BJ (cell line): ENCODE results near the gene COL6A1. TPM values are rescaled to one million over a fixed set of nuclear protein-coding genes. Genes with fewer than 3 reads are reported as not detected.
A peak's percentile ranks its signal among the peaks of the same experiment; 100 is the strongest.
"Not testable (repeated sequence)": the region's sequence is repeated elsewhere in the genome, so short reads cannot be mapped to it uniquely, and the experiment has no call there.

Experiments
- CTCF ChIA-PET: fragments of 350-600 bp; formaldehyde crosslinking; extraction: SDS; loops from one replicate; lab custom pipeline; 2021; ENCODE audit warnings: antibody characterized with exemption, inconsistent platforms; lab: Yijun Ruan, JAX
- POLR2A ChIA-PET: fragments of 300-600 bp; sonication (Branson Sonifier 250); formaldehyde crosslinking; extraction: SDS; loops from one replicate; lab custom pipeline; 2021; ENCODE audit warnings: antibody characterized with exemption; lab: Charles Lee
- DNase-seq: peaks from one replicate; pipeline ENCODE4 v3.0.0-alpha.2; 2011; ENCODE audit warnings: low read depth
- H3K27me3 ChIP-seq: 2 replicates; pipeline ENCODE4 v1.6.0; 2011; ENCODE audit warnings: low read length; ENCODE audit not compliant: control insufficient read depth, insufficient read depth
- H3K36me3 ChIP-seq: 2 replicates; pipeline ENCODE4 v1.5.1; 2011; ENCODE audit warnings: low read length; ENCODE audit not compliant: control insufficient read depth, insufficient read depth
- H3K4me3 ChIP-seq: 2 replicates; pipeline ENCODE4 v1.5.1; 2011; ENCODE audit warnings: low read depth, mild to moderate bottlenecking, control low read depth, low read length
- polyA plus RNA-seq: library from polyadenylated mRNA; depleted of rRNA; stranded (reverse); fragments of >200 nt; gene quantifications from 2 replicates; pipeline ENCODE4 v1.2.3, GENCODE V29; 2011
- TF ChIP-seq, protein P1 (sequence below): IDR thresholded peaks from 2 replicates; pipeline ENCODE4 v1.5.1; 2011; ENCODE audit warnings: low read depth, mild to moderate bottlenecking, control low read depth, inconsistent platforms, low read length, moderate library complexity; ENCODE audit not compliant: insufficient read depth

Gene COL6A1
- polyA plus RNA-seq, 1 experiment, result 672 TPM

DNA sequence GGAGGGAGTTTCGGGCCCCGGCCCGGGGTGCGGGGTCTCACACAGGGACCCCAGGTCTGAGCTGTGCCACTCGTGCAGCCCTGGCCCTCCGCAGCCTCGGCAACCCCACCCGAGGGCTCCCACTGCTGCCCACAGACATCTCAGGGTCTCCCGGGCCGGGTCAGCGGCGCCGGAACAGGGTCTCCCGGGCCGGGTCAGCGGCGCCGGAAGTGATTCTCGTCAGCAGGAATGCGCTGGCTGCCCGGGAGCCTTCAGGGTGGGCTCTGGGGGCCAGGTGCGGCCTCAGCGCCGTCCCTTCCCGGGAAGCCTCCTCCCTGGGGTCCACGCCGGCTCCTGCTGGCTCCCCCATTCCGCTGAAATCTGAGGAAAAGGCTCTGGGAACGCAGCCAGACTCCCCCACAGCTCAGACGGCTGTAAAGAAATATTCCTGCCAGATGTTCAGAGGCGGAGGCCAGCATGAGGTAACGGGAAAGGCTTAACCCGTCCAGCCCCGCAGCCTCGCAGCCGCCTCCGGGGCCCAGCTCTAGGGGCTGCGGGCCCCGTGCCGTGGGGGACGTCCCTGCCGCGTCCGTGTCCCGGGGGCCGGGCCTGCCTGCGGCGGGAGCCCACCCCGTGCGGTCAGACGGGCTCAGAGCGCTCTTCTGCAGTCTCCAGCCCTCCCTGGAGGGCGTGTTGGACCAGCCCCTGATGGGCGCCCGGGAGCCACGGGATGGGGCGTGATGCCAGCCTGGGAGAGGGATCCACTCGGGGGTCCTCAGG is 8.7 kb upstream of the COL6A1 start:
- POLR2A ChIA-PET, result interaction anchor here (0.8 to 1.2 kb wide), 2 partner anchors 10 to 11 kb away, joined by 3 to 4 read pairs; no protein-coding TSS in a partner anchor
- CTCF ChIA-PET, result interaction anchor here (0.6 to 5.7 kb wide), 30 partner anchors 9 to 905 kb away, joined by 3 to 64 read pairs (median 4); partner anchors contain the start of genes COL6A1 and COL6A2

DNA sequence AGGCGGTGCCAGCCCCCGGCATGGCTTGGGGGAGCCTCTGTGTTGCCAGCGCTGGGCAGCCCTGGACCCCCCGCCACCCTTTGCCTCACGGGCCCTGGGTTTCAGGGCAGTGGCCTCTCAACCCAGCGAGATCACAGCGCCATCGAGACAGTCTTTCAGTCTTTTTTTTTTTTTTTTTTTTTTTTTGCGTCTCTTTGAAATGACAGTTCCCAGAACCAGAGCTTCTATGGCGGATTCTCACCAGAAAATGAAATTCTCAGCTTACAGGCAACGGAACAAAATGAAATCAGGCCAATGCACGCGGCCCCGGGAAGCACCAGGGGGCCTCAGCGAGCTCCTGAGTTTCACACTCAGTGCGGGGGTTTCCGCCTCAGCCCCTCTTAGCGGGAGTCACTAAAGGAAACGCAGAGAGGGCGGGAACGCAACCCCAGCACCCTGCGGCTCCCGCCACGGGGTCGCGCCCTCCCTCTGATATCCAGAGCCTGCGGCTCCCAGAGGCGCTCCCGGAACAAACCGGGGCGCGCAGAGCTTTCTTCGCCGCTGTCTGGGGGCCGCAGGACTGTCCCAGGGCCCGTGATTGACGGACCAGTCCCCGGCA is 8.0 kb upstream of the COL6A1 start:
- ChIA-PET CTCF (interaction anchor here (0.6 to 5.7 kb wide), 27 partner anchors 10 to 905 kb away, joined by 3 to 64 read pairs (median 4); partner anchors contain the start of gene COL6A2), POLR2A (interaction anchor here (0.6 to 1.2 kb wide), 3 partner anchors 9 to 83 kb away, joined by 3 to 9 read pairs (median 4); no protein-coding TSS in a partner anchor)
- no peaks in the 10 kb centered on the region for H3K36me3 ChIP-seq
- peak overlapping the region; percentile 38 for H3K4me3 ChIP-seq
- TF ChIP-seq, protein P1, sequence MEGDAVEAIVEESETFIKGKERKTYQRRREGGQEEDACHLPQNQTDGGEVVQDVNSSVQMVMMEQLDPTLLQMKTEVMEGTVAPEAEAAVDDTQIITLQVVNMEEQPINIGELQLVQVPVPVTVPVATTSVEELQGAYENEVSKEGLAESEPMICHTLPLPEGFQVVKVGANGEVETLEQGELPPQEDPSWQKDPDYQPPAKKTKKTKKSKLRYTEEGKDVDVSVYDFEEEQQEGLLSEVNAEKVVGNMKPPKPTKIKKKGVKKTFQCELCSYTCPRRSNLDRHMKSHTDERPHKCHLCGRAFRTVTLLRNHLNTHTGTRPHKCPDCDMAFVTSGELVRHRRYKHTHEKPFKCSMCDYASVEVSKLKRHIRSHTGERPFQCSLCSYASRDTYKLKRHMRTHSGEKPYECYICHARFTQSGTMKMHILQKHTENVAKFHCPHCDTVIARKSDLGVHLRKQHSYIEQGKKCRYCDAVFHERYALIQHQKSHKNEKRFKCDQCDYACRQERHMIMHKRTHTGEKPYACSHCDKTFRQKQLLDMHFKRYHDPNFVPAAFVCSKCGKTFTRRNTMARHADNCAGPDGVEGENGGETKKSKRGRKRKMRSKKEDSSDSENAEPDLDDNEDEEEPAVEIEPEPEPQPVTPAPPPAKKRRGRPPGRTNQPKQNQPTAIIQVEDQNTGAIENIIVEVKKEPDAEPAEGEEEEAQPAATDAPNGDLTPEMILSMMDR, result peak; percentile 86
- no peak for DNase-seq
- H3K27me3 ChIP-seq, result no peaks in the 10 kb centered on the region

More for the DNA sequence above, 8.7 kb upstream of the COL6A1 start:
- TF ChIP-seq, protein P1, result no peak
- Histone ChIP-seq H3K4me3 (peak overlapping the region; percentile 38), H3K27me3 (no peaks in the 10 kb centered on the region), H3K36me3 (no peaks in the 10 kb centered on the region)
- no peak for DNase-seq

DNA sequence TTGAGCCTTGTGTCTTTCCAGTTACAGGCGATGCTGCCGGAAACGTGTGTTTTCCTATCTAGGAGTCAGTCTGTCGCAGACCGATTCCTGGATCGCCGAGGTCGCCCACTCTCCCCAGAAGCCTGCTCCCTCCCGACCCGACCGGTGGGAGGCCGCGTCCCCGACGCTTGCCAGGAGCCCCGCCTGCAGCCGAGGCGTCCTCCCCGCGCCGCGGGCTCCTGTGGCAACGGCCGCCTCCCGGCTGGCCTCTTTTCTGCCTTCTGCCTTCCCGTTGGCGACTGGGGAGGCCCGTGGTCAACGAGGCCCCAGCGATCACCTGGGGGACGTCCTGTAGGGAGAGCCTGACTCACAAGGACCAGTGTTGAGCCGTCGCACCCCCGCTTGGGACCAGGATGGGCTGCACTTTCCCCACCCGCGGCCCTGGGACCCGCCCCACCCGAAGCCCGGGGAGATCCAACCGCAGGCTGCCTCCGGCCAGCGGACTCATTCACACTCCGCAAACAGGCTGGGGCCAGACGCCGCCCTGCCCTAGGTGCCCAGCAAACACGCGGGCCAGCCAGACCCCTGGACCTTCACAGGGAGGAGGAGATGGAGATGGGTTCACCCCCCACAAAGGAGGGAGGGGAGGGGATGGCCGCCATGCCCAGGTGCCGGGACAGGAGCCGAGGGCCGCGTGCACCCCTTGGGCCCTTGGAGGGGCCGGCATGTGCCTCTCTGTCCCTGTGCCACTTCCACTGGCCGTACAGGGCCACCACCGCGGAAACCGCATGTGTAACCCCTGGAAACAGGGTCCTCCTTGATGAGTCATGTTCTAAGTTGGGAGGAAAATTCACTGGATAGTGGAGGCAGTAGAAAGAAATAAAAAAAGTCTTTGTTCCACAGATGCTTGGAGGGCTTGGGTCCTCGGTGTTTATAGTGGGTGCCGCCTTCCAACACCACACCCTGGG is 7.2 kb upstream of the COL6A1 start:
- TF ChIP-seq, protein P1, result no peak
- POLR2A ChIA-PET, result interaction anchor here (0.6 kb wide), 2 partner anchors 82 to 123 kb away, joined by 3 to 9 read pairs; no protein-coding TSS in a partner anchor
- Histone ChIP-seq H3K36me3 (no peaks in the 10 kb centered on the region), H3K27me3 (no peaks in the 10 kb centered on the region), H3K4me3 (peak overlapping the region; percentile 38)
- no peak for DNase-seq
- CTCF ChIA-PET, result interaction anchor here (0.8 to 5.7 kb wide), 16 partner anchors 9 to 906 kb away, joined by 3 to 64 read pairs (median 4); partner anchors contain the start of gene COL6A2

DNA sequence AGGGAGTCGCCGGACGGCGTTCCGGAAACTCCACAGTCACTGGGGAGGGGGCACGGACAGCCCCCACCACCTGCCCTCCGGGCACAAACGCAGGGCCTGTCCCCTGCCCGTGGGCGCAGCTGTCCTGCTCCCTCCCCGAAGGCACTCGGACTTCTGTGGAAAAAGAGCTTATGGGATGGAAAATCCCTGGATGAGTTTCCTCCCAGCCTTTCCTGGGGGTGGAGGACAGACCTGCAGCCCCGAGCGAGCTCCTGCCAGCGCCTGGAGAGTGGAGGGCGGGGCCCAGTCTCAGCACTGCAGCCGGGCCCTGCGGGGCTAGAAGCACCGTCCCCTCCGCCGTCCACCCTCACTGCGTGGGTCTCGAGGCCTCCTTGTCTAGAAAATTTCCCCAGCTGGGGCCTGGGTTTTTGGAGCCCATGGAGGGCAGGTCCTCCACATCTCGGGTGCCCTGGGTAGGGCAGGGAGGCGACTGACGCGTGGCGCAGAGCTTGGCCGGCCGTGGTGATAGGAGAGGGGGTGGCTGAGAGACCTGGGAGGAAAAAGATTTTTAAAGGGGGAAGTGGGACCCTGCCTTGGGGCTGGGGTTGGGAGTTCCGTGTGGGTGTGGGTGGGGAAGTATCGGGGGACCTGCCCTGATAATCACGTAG is 6.4 kb upstream of the COL6A1 start:
- TF ChIP-seq, protein P1, result no peak
- CTCF ChIA-PET, result no interaction called here

DNA sequence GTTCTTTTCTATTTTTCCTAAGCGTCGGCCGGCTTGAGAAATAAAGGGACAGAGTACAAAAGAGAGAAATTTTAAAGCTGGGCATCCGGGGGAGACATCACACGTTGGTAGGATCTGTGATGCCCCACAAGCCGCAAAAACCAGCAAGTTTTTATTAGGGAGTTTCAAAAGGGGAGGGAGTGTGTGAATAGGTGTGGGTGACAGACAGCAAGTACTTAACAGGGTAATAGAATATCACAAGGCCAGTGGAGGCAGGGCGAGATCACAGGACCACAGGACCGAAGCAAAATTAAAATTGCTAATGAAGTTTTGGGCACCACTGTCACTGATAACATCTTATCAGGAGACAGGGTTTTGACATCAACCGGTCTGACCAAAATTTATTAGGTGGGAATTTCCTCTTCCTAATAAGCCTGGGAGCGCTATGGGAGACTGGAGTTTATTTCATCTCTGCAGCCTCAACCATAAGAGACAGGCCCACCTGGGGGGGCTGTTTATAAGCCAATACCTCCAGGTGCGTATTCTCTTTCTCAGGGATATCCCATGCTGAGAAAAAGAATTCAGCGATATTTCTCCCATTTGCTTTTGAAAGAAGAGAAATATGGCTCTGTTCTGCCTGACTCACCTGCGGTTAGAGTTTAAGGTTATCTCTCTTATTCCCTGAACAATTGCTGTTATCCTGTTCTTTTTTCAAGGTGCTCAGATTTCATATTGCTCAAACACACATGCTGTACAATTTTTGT is 5.7 kb upstream of the COL6A1 start:
- POLR2A ChIA-PET, H3K4me3 ChIP-seq, H3K36me3 ChIP-seq, H3K27me3 ChIP-seq, CTCF ChIA-PET, DNase-seq: not testable (repeated sequence)

More for the DNA sequence above, 6.4 kb upstream of the COL6A1 start:
- DNase-seq, result no peak
- POLR2A ChIA-PET, result interaction anchor here (0.6 kb wide), 1 partner anchor 122 kb away, joined by 3 read pairs; no protein-coding TSS in a partner anchor
- H3K36me3 ChIP-seq, result no peaks in the 10 kb centered on the region
- H3K27me3 ChIP-seq, result no peaks in the 10 kb centered on the region
- no peak overlapping the region for H3K4me3 ChIP-seq
